MM.1S (cell line): ENCODE measurements around the gene APLNR.

ENCODE experiments used
- DNase-seq: peaks from one replicate; pipeline ENCODE4 v3.0.0-alpha.2; 2015
- H2AFZ ChIP-seq: fragments of 300-600 bp; sonication (generic); 2 replicates; pipeline ENCODE4 v1.6.0; 2016; ENCODE audit warnings: antibody characterized with exemption, low read length
- H3F3A ChIP-seq: fragments of 300-600 bp; sonication (generic); 2 replicates; pipeline ENCODE4 v1.6.1; 2016; ENCODE audit warnings: mild to moderate bottlenecking, antibody characterized with exemption, low read length, moderate library complexity, mixed read lengths; ENCODE audit not compliant: insufficient read depth
- H3K27ac ChIP-seq: fragments of 300-600 bp; sonication (generic); 2 replicates; pipeline ENCODE4 v1.5.1; 2016; ENCODE audit warnings: mild to moderate bottlenecking, low read length
- H3K27me3 ChIP-seq: fragments of 300-600 bp; sonication (generic); replicated peaks from 2 replicates; pipeline ENCODE4 v1.6.0; 2016; ENCODE audit warnings: low read length; ENCODE audit not compliant: insufficient read depth
- H3K36me3 ChIP-seq: fragments of 300-600 bp; sonication (generic); replicated peaks from 2 replicates; pipeline ENCODE4 v1.6.1; 2016; ENCODE audit warnings: mild to moderate bottlenecking, low read length, mixed read lengths; ENCODE audit not compliant: insufficient read depth
- H3K4me1 ChIP-seq: fragments of 300-600 bp; sonication (generic); 2 replicates; pipeline ENCODE4 v1.6.1; 2016; ENCODE audit warnings: low read length, mixed read lengths
- H3K4me2 ChIP-seq: fragments of 300-600 bp; sonication (generic); 2 replicates; pipeline ENCODE4 v1.6.0; 2016; ENCODE audit warnings: low read depth, low read length
- H3K4me3 ChIP-seq: fragments of 300-600 bp; sonication (generic); 2 replicates; pipeline ENCODE4 v1.5.1; 2016; ENCODE audit warnings: low read length, mixed read lengths
- H3K79me2 ChIP-seq: fragments of 300-600 bp; sonication (generic); 2 replicates; pipeline ENCODE4 v1.6.1; 2016; ENCODE audit warnings: mixed run types, low read length, mixed read lengths
- H3K9ac ChIP-seq: fragments of 300-600 bp; sonication (generic); 2 replicates; pipeline ENCODE4 v1.6.1; 2016; ENCODE audit warnings: low read length, mixed read lengths
- H3K9me2 ChIP-seq: fragments of 300-600 bp; sonication (generic); replicated peaks from 2 replicates; pipeline ENCODE4 v1.6.1; 2016; ENCODE audit warnings: mild to moderate bottlenecking, low read length, mixed read lengths; ENCODE audit not compliant: insufficient read depth
- H3K9me3 ChIP-seq: fragments of 300-600 bp; sonication (generic); replicated peaks from 2 replicates; pipeline ENCODE4 v1.6.1; 2016; ENCODE audit warnings: mild to moderate bottlenecking, low read length, mixed read lengths; ENCODE audit not compliant: insufficient read depth
- H4K20me1 ChIP-seq: fragments of 300-600 bp; sonication (generic); 2 replicates; pipeline ENCODE4 v1.6.1; 2016; ENCODE audit warnings: mild to moderate bottlenecking, low read length, moderate library complexity, mixed read lengths; ENCODE audit not compliant: insufficient read depth
- EZH2 ChIP-seq: fragments of 300-600 bp; sonication (generic); optimal IDR thresholded peaks from 2 replicates; pipeline ENCODE3; 2017; ENCODE audit warnings: low read depth, mild to moderate bottlenecking, antibody characterized with exemption, low read length, mixed read lengths
- EZH2phosphoT487 ChIP-seq: fragments of 300-600 bp; sonication (generic); IDR thresholded peaks from 2 replicates; pipeline ENCODE4 v1.6.1; 2018; ENCODE audit warnings: antibody characterized with exemption, low read length
- TF ChIP-seq, protein P1 (sequence below): fragments of 300-600 bp; sonication (generic); IDR thresholded peaks from 2 replicates; pipeline ENCODE4 v1.5.1; 2016; ENCODE audit warnings: antibody characterized with exemption, low read length, mixed read lengths

The APLNR gene

DNA sequence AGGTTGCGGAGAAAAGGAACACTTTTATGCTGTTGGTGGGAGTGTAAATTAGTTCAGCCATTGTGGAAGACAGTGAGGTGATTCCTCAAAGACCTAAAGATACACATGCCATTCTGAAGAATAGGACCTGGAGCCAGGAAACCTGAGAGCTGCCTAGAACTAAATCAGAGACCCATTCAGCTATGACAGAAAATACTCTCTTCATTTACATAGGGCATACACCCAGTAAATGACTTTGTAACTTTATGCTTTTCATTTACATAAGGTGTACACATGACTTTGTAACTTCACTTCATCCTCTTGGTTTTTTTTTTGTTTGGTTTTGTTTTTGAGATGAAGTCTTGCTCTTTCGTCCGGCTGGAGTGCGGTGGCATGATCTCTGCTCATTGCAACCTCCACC, 25.1 kb upstream of the APLNR start:
- no peak for TF ChIP-seq EZH2phosphoT487
- no peak for TF ChIP-seq EZH2
- TF ChIP-seq, protein P1, sequence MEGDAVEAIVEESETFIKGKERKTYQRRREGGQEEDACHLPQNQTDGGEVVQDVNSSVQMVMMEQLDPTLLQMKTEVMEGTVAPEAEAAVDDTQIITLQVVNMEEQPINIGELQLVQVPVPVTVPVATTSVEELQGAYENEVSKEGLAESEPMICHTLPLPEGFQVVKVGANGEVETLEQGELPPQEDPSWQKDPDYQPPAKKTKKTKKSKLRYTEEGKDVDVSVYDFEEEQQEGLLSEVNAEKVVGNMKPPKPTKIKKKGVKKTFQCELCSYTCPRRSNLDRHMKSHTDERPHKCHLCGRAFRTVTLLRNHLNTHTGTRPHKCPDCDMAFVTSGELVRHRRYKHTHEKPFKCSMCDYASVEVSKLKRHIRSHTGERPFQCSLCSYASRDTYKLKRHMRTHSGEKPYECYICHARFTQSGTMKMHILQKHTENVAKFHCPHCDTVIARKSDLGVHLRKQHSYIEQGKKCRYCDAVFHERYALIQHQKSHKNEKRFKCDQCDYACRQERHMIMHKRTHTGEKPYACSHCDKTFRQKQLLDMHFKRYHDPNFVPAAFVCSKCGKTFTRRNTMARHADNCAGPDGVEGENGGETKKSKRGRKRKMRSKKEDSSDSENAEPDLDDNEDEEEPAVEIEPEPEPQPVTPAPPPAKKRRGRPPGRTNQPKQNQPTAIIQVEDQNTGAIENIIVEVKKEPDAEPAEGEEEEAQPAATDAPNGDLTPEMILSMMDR = no peak
- Histone ChIP-seq H3K27ac (no peak overlapping the region), H3K36me3 (no peaks in the 10 kb centered on the region), H4K20me1 (no peaks in the 10 kb centered on the region), H3K4me2 (no peak overlapping the region), H3K27me3 (no peaks in the 10 kb centered on the region), H3K9ac (no peak overlapping the region), H3K4me3 (no peak overlapping the region), H2AFZ (no peak overlapping the region), H3K4me1 (no peaks in the 10 kb centered on the region), H3K9me2 (no peaks in the 10 kb centered on the region), H3K79me2 (no peaks in the 10 kb centered on the region), H3F3A (no peaks in the 10 kb centered on the region), H3K9me3 (no peaks in the 10 kb centered on the region)
- DNase-seq = no peak

DNA sequence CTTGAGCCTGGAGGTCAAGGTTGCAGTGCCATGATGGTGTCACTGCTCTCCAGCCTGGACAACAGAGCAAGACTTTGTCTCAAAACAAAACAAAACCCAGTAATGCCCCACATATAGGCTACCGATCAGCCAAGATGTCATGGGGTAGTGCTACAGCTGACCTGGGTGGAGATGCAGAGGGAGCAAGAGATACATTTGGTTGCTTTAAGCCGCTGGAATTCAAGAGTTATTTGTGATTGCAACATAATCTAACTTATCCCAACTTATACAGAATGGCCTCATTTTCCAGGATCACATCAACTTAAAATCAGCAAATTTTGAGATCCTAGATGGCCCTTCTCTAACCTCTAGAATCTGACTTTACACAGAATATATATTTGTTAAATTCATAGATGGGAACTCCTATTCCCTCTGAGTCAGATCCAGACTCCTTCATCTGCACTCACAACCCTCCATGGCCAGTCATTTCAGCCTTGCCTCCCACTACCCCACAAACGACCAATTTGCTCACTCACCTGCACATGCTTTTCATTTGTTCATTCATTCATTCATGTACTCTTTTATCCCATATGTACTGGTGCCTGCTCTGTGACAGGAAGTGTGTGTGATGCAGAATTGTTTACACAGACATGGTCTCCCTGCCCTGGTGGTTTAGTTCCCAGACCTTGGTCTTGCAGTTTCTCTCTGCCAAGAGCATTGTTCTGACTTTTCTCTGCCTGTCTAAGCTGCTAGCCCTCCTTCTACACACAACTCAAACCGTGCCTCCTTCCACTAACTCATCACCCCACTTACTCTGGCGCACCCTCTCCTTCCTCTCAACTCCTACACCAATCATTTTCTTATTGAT, 24.1 kb upstream of the APLNR start:
- H3K79me2 ChIP-seq = no peaks in the 10 kb centered on the region
- no peak overlapping the region for H3K4me2 ChIP-seq
- TF ChIP-seq EZH2phosphoT487 (no peak), EZH2 (no peak)
- TF ChIP-seq, protein P1 = no peak
- no peaks in the 10 kb centered on the region for H3K9me2 ChIP-seq
- no peaks in the 10 kb centered on the region for H3K9me3 ChIP-seq
- no peak overlapping the region for H3K4me3 ChIP-seq
- no peaks in the 10 kb centered on the region for H3F3A ChIP-seq
- no peak overlapping the region for H3K9ac ChIP-seq
- H3K4me1 ChIP-seq = no peaks in the 10 kb centered on the region
- no peaks in the 10 kb centered on the region for H4K20me1 ChIP-seq
- H3K36me3 ChIP-seq = no peaks in the 10 kb centered on the region
- DNase-seq = no peak
- H2AFZ ChIP-seq = no peak overlapping the region
- no peaks in the 10 kb centered on the region for H3K27me3 ChIP-seq
- H3K27ac ChIP-seq = no peak overlapping the region

DNA sequence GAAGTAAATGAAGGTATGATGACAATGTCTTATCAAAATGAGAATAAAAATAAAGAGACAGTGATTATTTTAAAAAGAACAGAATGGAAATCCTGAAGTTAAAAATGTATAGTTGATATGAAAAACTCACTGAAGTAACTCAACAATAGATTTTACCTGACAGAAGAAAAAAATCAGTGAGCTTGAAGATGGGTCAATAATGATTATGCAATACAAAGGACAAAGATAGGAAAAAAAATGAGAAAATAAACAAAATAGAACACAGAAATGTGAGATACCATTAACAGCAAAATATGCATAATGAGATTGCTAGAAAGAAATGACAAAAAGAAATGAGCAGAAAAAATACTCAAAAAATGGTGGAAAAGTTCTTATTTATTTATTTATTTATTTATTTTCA, 19.1 kb upstream of the APLNR start:
- H3K9me2 ChIP-seq = no peaks in the 10 kb centered on the region
- no peak overlapping the region for H3K4me3 ChIP-seq
- DNase-seq = no peak
- H3K9ac ChIP-seq = no peak overlapping the region
- H3K4me2 ChIP-seq = no peak overlapping the region
- no peaks in the 10 kb centered on the region for H3K4me1 ChIP-seq
- H3K36me3 ChIP-seq = no peaks in the 10 kb centered on the region
- no peak overlapping the region for H2AFZ ChIP-seq
- H3K79me2 ChIP-seq = no peaks in the 10 kb centered on the region
- H3F3A ChIP-seq = no peaks in the 10 kb centered on the region
- no peaks in the 10 kb centered on the region for H4K20me1 ChIP-seq
- TF ChIP-seq, protein P1 = no peak
- TF ChIP-seq EZH2phosphoT487 (no peak), EZH2 (no peak)
- H3K27me3 ChIP-seq = no peaks in the 10 kb centered on the region
- no peaks in the 10 kb centered on the region for H3K9me3 ChIP-seq
- H3K27ac ChIP-seq = no peak overlapping the region
